NCI-H2171 (cell line): ENCODE measurements around the gene CDC27.
"Not testable (repeated sequence)": the region's sequence is repeated elsewhere in the genome, so short reads cannot be mapped to it uniquely, and the experiment has no call there.

ENCODE experiments used
- DNase-seq: peaks from one replicate; lab custom pipeline; 2025; lab: John Stamatoyannopoulos, UW

The CDC27 gene

GRCh38 chr17:47135235-47135634 lies 53.9 kb downstream of the CDC27 start:
- no peak for DNase-seq

- DNase-seq = not testable (repeated sequence)
Observed at GRCh38 chr17:47134354-47134753, 54.7 kb downstream of the CDC27 start.

- no peak for DNase-seq
Observed at GRCh38 chr17:47131761-47132160, 57.3 kb downstream of the CDC27 start.

GRCh38 chr17:47126835-47127234 lies 62.3 kb downstream of the CDC27 start:
- DNase-seq = not testable (repeated sequence)

- DNase-seq = not testable (repeated sequence)
Observed at GRCh38 chr17:47123262-47123661, 65.8 kb downstream of the CDC27 start.

- no peak for DNase-seq
Observed at GRCh38 chr17:47120521-47121095, 68.5 kb downstream of the CDC27 start.

- no peak for DNase-seq
Observed at GRCh38 chr17:47119746-47120520, 69.2 kb downstream of the CDC27 start.

GRCh38 chr17:47117386-47117785 lies 71.7 kb downstream of the CDC27 start:
- DNase-seq = no peak

GRCh38 chr17:47106130-47106529 lies 83.0 kb downstream of the CDC27 start:
- DNase-seq = no peak

- not testable (repeated sequence) for DNase-seq
Observed at GRCh38 chr17:47105246-47105645, 83.8 kb downstream of the CDC27 start.

GRCh38 chr17:47102914-47103313 lies 86.2 kb downstream of the CDC27 start:
- DNase-seq = no peak

GRCh38 chr17:47099987-47100711 lies 88.9 kb downstream of the CDC27 start:
- DNase-seq = peak; percentile 81

- no peak for DNase-seq
Observed at GRCh38 chr17:47099451-47099986, 89.6 kb downstream of the CDC27 start.

- DNase-seq = no peak
Observed at GRCh38 chr17:47096343-47096742, 92.8 kb downstream of the CDC27 start.

GRCh38 chr17:47095268-47095667 lies 93.8 kb downstream of the CDC27 start:
- DNase-seq = no peak

- DNase-seq = no peak
Observed at GRCh38 chr17:47087093-47087492, 102.0 kb downstream of the CDC27 start.

GRCh38 chr17:47085736-47086135 lies 103.4 kb downstream of the CDC27 start:
- DNase-seq = no peak

- DNase-seq = no peak
Observed at GRCh38 chr17:47078801-47079200, 110.3 kb downstream of the CDC27 start.

GRCh38 chr17:47077576-47077975 lies 111.5 kb downstream of the CDC27 start:
- DNase-seq = no peak

GRCh38 chr17:47076171-47076570 lies 112.9 kb downstream of the CDC27 start:
- DNase-seq = no peak

- DNase-seq = not testable (repeated sequence)
Observed at GRCh38 chr17:47074361-47074760, 114.7 kb downstream of the CDC27 start.

- DNase-seq = not testable (repeated sequence)
Observed at GRCh38 chr17:47073629-47074028, 115.5 kb downstream of the CDC27 start.

- DNase-seq = no peak
Observed at GRCh38 chr17:47072886-47073285, 116.2 kb downstream of the CDC27 start.
